HepG2 (cell line): ENCODE data around the gene LDAF1. TPM values are rescaled to one million over a fixed set of nuclear protein-coding genes. Genes with fewer than 3 reads are reported as not detected.

Source experiments
- ATAC-seq: fragments of 200-7000 bp; cut with Tn5 transposase; 3 replicates; pipeline ENCODE4 v1.9.1; 2020; ENCODE audit warnings: mild to moderate bottlenecking, moderate library complexity
- BruUV-seq: library from RNA; stranded (reverse); fragments of 400-500 nt; replicated peaks from 2 replicates; lab custom pipeline; 2021; lab: Mats Ljungman, UMichigan
- CTCF ChIA-PET: fragments of 300-600 bp; formaldehyde crosslinking; extraction: SDS; loops from one replicate; lab custom pipeline; 2021; ENCODE audit warnings: low total read pairs, inconsistent platforms, low intra/inter-chr PET ratio; lab: Yijun Ruan, JAX
- POLR2A ChIA-PET: fragments of 350-600 bp; sonication (Branson Sonifier 250); formaldehyde crosslinking; loops from one replicate; lab custom pipeline; 2020; ENCODE audit warnings: antibody characterized with exemption, inconsistent platforms; lab: Yijun Ruan, JAX
- DNase-seq: peaks from one replicate; pipeline ENCODE4 v3.0.0-alpha.2; 2015; ENCODE audit warnings: low spot score
- FAIRE-seq: peaks from 3 replicates; lab custom pipeline; 2011; peaks lifted over from hg19 to GRCh38; lab: Jason Lieb, UNC
- H2AFZ ChIP-seq: one replicate; pipeline ENCODE4 v1.6.1; 2011; ENCODE audit warnings: low read length, inconsistent platforms
- H3K27ac ChIP-seq: fragments of 300-600 bp; 3 replicates; pipeline ENCODE4 v1.8.0; 2011; ENCODE audit warnings: mixed run types, mild to moderate bottlenecking, mixed read lengths, low read length, inconsistent platforms; ENCODE audit not compliant: insufficient read depth; ENCODE audit errors: extremely low read length
- H3K27me3 ChIP-seq, 2 experiments: fragments of 200-600 bp in 1 of 2; 2 replicates in 1 of 2; 3 replicates in 1 of 2; pipeline versions ENCODE4 v1.6.0 to v1.8.0; 2011; ENCODE audit warnings: low read length in 2 of 2, mild to moderate bottlenecking in 2 of 2, moderate library complexity in 2 of 2, inconsistent platforms in 1 of 2; ENCODE audit not compliant: insufficient read depth in 2 of 2, control insufficient read depth in 1 of 2
- H3K36me3 ChIP-seq, 2 experiments: fragments of 200-600 bp in 1 of 2; replicated peaks in 1 of 2; 2 replicates in 1 of 2; 3 replicates in 1 of 2; pipeline versions ENCODE4 v1.5.1 to v1.8.0; 2011; ENCODE audit warnings: low read length in 2 of 2, inconsistent platforms in 1 of 2; ENCODE audit not compliant: insufficient read depth in 2 of 2, control insufficient read depth in 1 of 2
- H3K4me1 ChIP-seq: 2 replicates; pipeline ENCODE4 v1.5.1; 2012; ENCODE audit warnings: low read length, inconsistent platforms; ENCODE audit not compliant: insufficient read depth
- H3K4me2 ChIP-seq: 2 replicates; pipeline ENCODE4 v1.6.0; 2011; ENCODE audit warnings: low read depth, low read length, inconsistent platforms
- H3K4me3 ChIP-seq, 3 experiments: fragments of 200-600 bp in 1 of 3; sonication (generic), shearing (Covaris generic) in 1 of 3; replicated peaks in 1 of 3; 2 replicates each; pipeline ENCODE4 v1.5.1; 2011 to 2016; ENCODE audit warnings: low read length in 3 of 3, inconsistent platforms in 2 of 3, low read depth in 2 of 3, mild to moderate bottlenecking in 2 of 3, control low read depth in 1 of 3, mixed read lengths in 1 of 3; ENCODE audit not compliant: insufficient read depth in 1 of 3
- H3K79me2 ChIP-seq: one replicate; pipeline ENCODE4 v1.6.1; 2011; ENCODE audit warnings: low read length, inconsistent platforms; ENCODE audit not compliant: insufficient read depth
- H3K9ac ChIP-seq: 2 replicates; pipeline ENCODE4 v1.6.0; 2011; ENCODE audit warnings: mild to moderate bottlenecking, low read depth, low read length, inconsistent platforms; ENCODE audit not compliant: insufficient read depth
- H3K9me3 ChIP-seq: 2 replicates; pipeline ENCODE4 v1.5.1; 2012; ENCODE audit warnings: mild to moderate bottlenecking, low read length
- H4K20me1 ChIP-seq: 2 replicates; pipeline ENCODE4 v1.6.0; 2011; ENCODE audit warnings: inconsistent platforms, mild to moderate bottlenecking, low read length, moderate library complexity; ENCODE audit not compliant: insufficient read depth
- ADNP ChIP-seq: sonication (generic); formaldehyde crosslinking; IDR thresholded peaks from 2 replicates; pipeline ENCODE4 v1.4.0; 2020; ENCODE audit warnings: missing genetic modification reagents
- HES4 ChIP-seq: sonication (generic); formaldehyde crosslinking; IDR thresholded peaks from 2 replicates; pipeline ENCODE4 v1.9.0; 2021; ENCODE audit warnings: mild to moderate bottlenecking, missing genetic modification reagents, borderline replicate concordance
- HNF4A ChIP-seq: sonication (generic); formaldehyde crosslinking; IDR thresholded peaks from 2 replicates; pipeline ENCODE4 v1.4.0; 2020; ENCODE audit warnings: missing genetic modification reagents
- ISX ChIP-seq: sonication (generic); formaldehyde crosslinking; conservative IDR thresholded peaks from 2 replicates; pipeline ENCODE4 v1.5.0; 2020; ENCODE audit warnings: missing genetic modification reagents
- JUND ChIP-seq: sonication (generic); formaldehyde crosslinking; IDR thresholded peaks from 2 replicates; pipeline ENCODE4 v1.8.0; 2022; ENCODE audit warnings: mild to moderate bottlenecking, missing genetic modification reagents
- PCBP2 ChIP-seq: fragments of 200-400 bp; formaldehyde crosslinking; optimal IDR thresholded peaks from 2 replicates; pipeline ENCODE3; 2018; ENCODE audit warnings: low read length, low read depth; ENCODE audit not compliant: poor library complexity, severe bottlenecking
- PTBP1 ChIP-seq: fragments of 200-400 bp; formaldehyde crosslinking; IDR thresholded peaks from 2 replicates; pipeline ENCODE4 v1.6.1; 2018; ENCODE audit warnings: low read length, low read depth; ENCODE audit not compliant: poor library complexity, severe bottlenecking
- ZFY ChIP-seq: sonication (generic); formaldehyde crosslinking; IDR thresholded peaks from 2 replicates; pipeline ENCODE4 v1.4.0; 2020; ENCODE audit warnings: missing genetic modification reagents
- ZNF777 ChIP-seq: sonication (generic); formaldehyde crosslinking; IDR thresholded peaks from 2 replicates; pipeline ENCODE4 v1.4.0; 2020; ENCODE audit warnings: missing genetic modification reagents
- WGBS: methylation state at CpG from one replicate; pipeline ENCODE4 v1.1.6; 2017; ENCODE audit warnings: low lambda C conversion rate; 5-methylcytosine and 5-hydroxymethylcytosine counted together
- in situ Hi-C: cut with HindIII; loops from 2 replicates; pipeline ENCODE4 v1.10.0; 2017; ENCODE audit warnings: low pct_unique_long_range_greater_than_20kb; ENCODE audit not compliant: extremely low pct_ligation_motif_present
- intact Hi-C: fragments of 100-400 bp; cut with micrococcal nuclease; formaldehyde crosslinking; loops from one replicate; pipeline ENCODE4 v1.10.0; 2022; ENCODE audit not compliant: unreplicated experiment
- polyA plus RNA-seq, 8 experiments: library from polyadenylated mRNA; depleted of rRNA in 3 of 8; stranded (reverse) in 7 of 8; unstranded in 1 of 8; fragments of >200 nt; fragmentation: Illumina TruSeq in 4 of 8; extraction: Trizol in 4 of 8; gene quantifications; 2 replicates each; pipeline versions ENCODE4 v1.2.1 to v1.2.3, GENCODE V29; 2011 to 2016; ENCODE audit warnings: low read depth in 4 of 8, missing spikeins in 1 of 8, mixed read lengths in 1 of 8; ENCODE audit not compliant: insufficient read depth in 1 of 8
- total RNA-seq, 5 experiments: library from RNA; depleted of rRNA; stranded (reverse); fragments of >200 nt; fragmentation: Illumina TruSeq; extraction: Trizol; gene quantifications; 2 replicates each; pipeline ENCODE4 v1.2.3, GENCODE V29; 2016; ENCODE audit warnings: low read depth in 1 of 5
- TF ChIP-seq, protein P1 (sequence below): sonication (generic); formaldehyde crosslinking; IDR thresholded peaks from 2 replicates; pipeline ENCODE4 v1.8.1; 2023; ENCODE audit warnings: mild to moderate bottlenecking, missing genetic modification reagents
- TF ChIP-seq, protein P2 (sequence below): sonication (generic); formaldehyde crosslinking; IDR thresholded peaks from 2 replicates; pipeline ENCODE4 v1.4.0; 2020; ENCODE audit warnings: mild to moderate bottlenecking, missing genetic modification reagents
- TF ChIP-seq, protein P3 (sequence below): sonication (generic); formaldehyde crosslinking; IDR thresholded peaks from 2 replicates; pipeline ENCODE4 v1.4.0; 2020; ENCODE audit warnings: missing genetic modification reagents, borderline replicate concordance

The LDAF1 gene
- total and polyA plus RNA-seq, 2 of the 13 experiments (the other 11 are each of a cell fraction or from before 2014, with no cell fraction given) = 6.3 to 7.5 TPM

GRCh38 chr16:21214086-21214485, 55.6 kb downstream of the LDAF1 start:
- intact Hi-C loops = no loop called here
- FAIRE-seq = no peak

More at GRCh38 chr16:21214086-21214485, 55.6 kb downstream of the LDAF1 start:
- Histone ChIP-seq H3K9ac (no peak overlapping the region), H3K4me2 (no peak overlapping the region), H2AFZ (no peak overlapping the region), H4K20me1 (no peaks in the 10 kb centered on the region), H3K36me3 (no peaks in the 10 kb centered on the region), H3K27me3 (peaks cover 0 to 7% of the 10 kb centered on the region in 2 experiments; a peak in 3 of 5 replicates), H3K79me2 (no peaks in the 10 kb centered on the region), H3K9me3 (no peaks in the 10 kb centered on the region), H3K4me3 (no peak overlapping the region), H3K4me1 (peaks cover 11% of the 10 kb centered on the region), H3K27ac (no peak overlapping the region)
- no TSS peak for BruUV-seq
- POLR2A ChIA-PET = no interaction called here
- DNase-seq (no peak), ATAC-seq (no peak)
- WGBS = 52% methylated on average over 4 of the region's 4 CpGs
- TF ChIP-seq ISX (CRISPR knock-in tag) (no peak), JUND (no peak), ZNF777 (CRISPR knock-in tag) (no peak), HNF4A (CRISPR knock-in tag) (no peak), PCBP2 (no peak), ZFY (CRISPR knock-in tag) (no peak), HES4 (CRISPR knock-in tag) (no peak), PTBP1 (no peak), ADNP (CRISPR knock-in tag) (no peak)
- TF ChIP-seq, protein P1, sequence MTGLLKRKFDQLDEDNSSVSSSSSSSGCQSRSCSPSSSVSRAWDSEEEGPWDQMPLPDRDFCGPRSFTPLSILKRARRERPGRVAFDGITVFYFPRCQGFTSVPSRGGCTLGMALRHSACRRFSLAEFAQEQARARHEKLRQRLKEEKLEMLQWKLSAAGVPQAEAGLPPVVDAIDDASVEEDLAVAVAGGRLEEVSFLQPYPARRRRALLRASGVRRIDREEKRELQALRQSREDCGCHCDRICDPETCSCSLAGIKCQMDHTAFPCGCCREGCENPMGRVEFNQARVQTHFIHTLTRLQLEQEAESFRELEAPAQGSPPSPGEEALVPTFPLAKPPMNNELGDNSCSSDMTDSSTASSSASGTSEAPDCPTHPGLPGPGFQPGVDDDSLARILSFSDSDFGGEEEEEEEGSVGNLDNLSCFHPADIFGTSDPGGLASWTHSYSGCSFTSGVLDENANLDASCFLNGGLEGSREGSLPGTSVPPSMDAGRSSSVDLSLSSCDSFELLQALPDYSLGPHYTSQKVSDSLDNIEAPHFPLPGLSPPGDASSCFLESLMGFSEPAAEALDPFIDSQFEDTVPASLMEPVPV = no peak
- TF ChIP-seq, protein P2, sequence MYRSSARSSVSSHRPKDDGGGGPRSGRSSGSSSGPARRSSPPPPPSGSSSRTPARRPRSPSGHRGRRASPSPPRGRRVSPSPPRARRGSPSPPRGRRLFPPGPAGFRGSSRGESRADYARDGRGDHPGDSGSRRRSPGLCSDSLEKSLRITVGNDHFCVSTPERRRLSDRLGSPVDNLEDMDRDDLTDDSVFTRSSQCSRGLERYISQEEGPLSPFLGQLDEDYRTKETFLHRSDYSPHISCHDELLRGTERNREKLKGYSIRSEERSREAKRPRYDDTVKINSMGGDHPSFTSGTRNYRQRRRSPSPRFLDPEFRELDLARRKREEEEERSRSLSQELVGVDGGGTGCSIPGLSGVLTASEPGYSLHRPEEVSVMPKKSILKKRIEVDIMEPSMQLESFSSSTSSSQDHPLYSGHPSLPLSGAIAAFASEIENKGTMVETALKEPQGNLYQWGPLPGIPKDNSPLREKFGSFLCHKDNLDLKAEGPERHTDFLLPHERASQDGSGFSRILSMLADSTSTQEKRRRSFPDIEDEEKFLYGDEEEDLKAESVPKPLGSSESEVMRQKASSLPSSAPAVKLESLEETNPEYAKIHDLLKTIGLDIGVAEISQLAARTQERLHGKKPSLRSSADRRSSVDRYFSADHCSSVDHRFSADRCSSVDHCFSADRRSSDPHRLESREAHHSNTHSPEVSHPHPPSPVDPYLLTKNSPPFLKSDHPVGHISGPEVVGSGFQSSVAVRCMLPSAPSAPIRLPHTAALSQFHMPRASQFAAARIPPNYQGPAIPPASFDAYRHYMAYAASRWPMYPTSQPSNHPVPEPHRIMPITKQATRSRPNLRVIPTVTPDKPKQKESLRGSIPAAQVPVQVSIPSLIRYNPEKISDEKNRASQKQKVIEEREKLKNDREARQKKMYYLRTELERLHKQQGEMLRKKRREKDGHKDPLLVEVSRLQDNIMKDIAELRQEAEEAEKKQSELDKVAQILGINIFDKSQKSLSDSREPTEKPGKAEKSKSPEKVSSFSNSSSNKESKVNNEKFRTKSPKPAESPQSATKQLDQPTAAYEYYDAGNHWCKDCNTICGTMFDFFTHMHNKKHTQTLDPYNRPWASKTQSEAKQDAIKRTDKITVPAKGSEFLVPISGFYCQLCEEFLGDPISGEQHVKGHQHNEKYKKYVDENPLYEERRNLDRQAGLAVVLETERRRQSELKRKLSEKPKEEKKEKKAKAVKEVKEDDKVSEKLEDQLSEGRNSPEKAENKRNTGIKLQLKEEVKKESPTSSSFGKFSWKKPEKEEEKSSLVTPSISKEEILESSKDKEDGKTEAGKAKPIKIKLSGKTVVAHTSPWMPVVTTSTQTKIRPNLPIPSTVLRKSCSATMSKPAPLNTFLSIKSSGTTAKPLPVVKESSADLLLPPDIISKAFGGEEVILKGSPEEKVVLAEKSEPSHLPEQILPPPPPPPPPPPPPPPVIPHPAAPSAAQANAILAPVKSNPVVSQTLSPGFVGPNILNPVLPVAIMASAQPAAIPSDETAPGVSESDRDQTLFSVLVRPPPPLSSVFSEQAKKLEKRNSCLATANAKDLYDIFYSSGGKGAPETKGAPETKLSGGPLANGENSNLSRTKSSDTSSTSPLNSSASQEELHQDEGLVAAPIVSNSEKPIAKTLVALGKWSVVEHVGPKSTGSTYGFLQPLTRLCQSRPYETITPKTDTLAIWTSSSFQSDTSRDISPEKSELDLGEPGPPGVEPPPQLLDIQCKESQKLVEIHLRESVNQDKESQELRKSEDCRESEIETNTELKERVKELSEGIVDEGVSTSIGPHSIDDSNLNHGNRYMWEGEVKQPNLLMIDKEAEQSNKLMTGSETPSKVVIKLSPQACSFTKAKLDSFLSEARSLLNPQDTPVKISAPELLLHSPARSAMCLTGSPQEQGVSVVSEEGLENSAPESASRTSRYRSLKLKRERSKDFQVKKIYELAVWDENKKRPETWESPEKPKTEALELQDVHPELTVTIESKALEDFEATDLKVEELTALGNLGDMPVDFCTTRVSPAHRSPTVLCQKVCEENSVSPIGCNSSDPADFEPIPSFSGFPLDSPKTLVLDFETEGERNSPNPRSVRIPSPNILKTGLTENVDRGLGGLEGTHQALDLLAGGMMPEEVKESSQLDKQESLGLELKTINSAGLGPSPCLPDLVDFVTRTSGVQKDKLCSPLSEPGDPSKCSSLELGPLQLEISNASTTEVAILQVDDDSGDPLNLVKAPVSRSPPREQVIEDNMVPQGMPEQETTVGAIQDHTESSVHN = no peak
- TF ChIP-seq, protein P3, sequence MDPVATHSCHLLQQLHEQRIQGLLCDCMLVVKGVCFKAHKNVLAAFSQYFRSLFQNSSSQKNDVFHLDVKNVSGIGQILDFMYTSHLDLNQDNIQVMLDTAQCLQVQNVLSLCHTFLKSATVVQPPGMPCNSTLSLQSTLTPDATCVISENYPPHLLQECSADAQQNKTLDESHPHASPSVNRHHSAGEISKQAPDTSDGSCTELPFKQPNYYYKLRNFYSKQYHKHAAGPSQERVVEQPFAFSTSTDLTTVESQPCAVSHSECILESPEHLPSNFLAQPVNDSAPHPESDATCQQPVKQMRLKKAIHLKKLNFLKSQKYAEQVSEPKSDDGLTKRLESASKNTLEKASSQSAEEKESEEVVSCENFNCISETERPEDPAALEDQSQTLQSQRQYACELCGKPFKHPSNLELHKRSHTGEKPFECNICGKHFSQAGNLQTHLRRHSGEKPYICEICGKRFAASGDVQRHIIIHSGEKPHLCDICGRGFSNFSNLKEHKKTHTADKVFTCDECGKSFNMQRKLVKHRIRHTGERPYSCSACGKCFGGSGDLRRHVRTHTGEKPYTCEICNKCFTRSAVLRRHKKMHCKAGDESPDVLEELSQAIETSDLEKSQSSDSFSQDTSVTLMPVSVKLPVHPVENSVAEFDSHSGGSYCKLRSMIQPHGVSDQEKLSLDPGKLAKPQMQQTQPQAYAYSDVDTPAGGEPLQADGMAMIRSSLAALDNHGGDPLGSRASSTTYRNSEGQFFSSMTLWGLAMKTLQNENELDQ (CRISPR knock-in tag) = no peak
- in situ Hi-C loops = no loop called here
- CTCF ChIA-PET = no interaction called here
